Dendritic cell treated with granulocyte-macrophage colony-stimulating factor and Interleukin-4, amounts not matched to agents 40 ng/mL and 50 ng/mL, for 4 days (primary cell): ENCODE results near the gene ACOT2.
"Not testable (repeated sequence)": the region's sequence is repeated elsewhere in the genome, so short reads cannot be mapped to it uniquely, and the experiment has no call there.

ENCODE experiments used
- H3K27ac Mint-ChIP-seq: one replicate; pipeline ENCODE4 v1.8.0; 2022; ENCODE audit warnings: mild to moderate bottlenecking, mixed read lengths
- H3K27me3 Mint-ChIP-seq: one replicate; pipeline ENCODE4 v1.8.0; 2022; ENCODE audit warnings: mild to moderate bottlenecking, mixed read lengths
- H3K36me3 Mint-ChIP-seq: one replicate; pipeline ENCODE4 v1.8.0; 2022; ENCODE audit warnings: low read depth, mixed read lengths
- H3K4me1 Mint-ChIP-seq: one replicate; pipeline ENCODE4 v1.8.0; 2022; ENCODE audit warnings: low read depth, mixed read lengths
- H3K4me3 Mint-ChIP-seq: one replicate; pipeline ENCODE4 v1.8.0; 2022; ENCODE audit warnings: mild to moderate bottlenecking, moderate library complexity, mixed read lengths
- H3K9me3 Mint-ChIP-seq: one replicate; pipeline ENCODE4 v1.8.0; 2022; ENCODE audit warnings: mixed read lengths
- intact Hi-C: fragments of 100-400 bp; cut with micrococcal nuclease; formaldehyde crosslinking; loops from one replicate; pipeline ENCODE4 v1.15.0; 2022

The ACOT2 gene, protein sequence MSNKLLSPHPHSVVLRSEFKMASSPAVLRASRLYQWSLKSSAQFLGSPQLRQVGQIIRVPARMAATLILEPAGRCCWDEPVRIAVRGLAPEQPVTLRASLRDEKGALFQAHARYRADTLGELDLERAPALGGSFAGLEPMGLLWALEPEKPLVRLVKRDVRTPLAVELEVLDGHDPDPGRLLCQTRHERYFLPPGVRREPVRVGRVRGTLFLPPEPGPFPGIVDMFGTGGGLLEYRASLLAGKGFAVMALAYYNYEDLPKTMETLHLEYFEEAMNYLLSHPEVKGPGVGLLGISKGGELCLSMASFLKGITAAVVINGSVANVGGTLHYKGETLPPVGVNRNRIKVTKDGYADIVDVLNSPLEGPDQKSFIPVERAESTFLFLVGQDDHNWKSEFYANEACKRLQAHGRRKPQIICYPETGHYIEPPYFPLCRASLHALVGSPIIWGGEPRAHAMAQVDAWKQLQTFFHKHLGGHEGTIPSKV

DNA sequence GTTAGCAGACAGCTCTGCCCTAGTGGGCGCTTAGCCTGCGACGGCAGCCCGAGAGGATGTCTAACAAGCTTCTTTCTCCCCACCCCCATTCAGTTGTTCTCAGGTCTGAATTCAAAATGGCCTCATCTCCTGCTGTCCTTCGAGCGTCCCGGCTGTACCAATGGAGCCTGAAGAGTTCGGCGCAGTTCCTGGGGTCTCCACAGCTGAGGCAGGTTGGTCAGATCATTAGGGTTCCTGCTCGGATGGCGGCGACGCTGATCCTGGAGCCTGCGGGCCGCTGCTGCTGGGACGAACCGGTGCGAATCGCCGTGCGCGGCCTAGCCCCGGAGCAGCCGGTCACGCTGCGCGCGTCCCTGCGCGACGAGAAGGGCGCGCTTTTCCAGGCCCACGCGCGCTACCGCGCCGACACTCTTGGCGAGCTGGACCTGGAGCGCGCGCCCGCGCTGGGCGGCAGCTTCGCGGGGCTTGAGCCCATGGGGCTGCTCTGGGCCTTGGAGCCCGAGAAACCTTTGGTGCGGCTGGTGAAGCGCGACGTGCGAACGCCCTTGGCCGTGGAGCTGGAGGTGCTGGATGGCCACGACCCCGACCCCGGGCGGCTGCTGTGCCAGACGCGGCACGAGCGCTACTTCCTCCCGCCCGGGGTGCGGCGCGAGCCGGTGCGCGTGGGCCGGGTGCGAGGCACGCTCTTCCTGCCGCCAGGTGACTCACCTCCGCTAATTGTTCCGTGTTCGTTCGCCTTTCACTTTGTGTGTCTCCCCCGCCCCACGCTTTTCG, at the start of gene ACOT2:
Gene ACOT2 (plus strand): TSS at position 29 of the 774 bp plus-strand sequence. CDS start 28 bp downstream, at position 57.
- H3K4me3 Mint-ChIP-seq: peak within 1 kb of the TSS; percentile 96
- H3K9me3 Mint-ChIP-seq, intact Hi-C loops, H3K27me3 Mint-ChIP-seq: not testable (repeated sequence)
- peaks cover 23% of the 10 kb centered on the region for H3K4me1 Mint-ChIP-seq
- H3K27ac Mint-ChIP-seq: peak within 1 kb of the TSS; percentile 90
- peaks cover 39% of the 10 kb centered on the region for H3K36me3 Mint-ChIP-seq

DNA sequence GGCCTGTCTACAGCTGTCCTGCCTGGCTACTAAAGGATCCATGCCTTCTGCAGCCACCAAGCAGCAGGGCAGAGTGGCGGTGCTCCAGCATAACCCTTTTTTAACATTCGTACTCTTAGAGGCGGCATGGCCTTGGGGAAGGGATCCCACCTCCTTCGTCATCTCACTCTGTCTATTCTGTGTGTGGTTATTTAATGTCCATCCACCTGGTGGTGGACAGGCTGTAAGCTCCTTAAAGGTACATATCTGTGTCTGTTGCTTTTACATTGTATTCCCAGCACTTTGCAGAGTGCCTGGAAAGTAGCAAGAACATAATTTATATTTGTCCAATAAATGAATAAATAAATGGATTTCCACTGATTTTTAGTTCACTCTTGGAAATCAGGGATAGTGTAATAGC, 47.8 kb upstream of the ACOT2 start:
- intact Hi-C loops: no loop called here

DNA sequence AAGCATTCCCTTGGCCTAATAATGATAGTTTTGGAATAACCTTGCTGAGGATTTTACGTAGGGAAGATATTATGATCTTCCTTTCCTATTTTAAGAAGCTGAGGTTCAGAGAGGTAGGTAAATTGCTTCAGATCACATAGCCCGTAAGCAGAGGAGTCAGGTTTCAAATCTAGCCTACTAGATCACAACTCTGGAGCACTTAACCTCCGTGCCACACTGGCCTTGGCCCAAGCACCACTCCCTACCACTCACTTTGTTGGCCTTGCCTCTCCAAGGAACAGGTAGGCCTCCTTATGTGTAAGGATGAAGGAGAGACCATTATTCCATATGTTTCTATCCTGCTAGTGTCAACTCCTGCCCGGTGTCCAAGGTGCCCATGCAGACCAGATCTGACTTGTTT, 44.5 kb upstream of the ACOT2 start:
- intact Hi-C loops: no loop called here
- no peaks in the 10 kb centered on the region for H3K4me1 Mint-ChIP-seq
- H3K36me3 Mint-ChIP-seq: no peaks in the 10 kb centered on the region
- H3K27ac Mint-ChIP-seq: no peak overlapping the region
- no peaks in the 10 kb centered on the region for H3K27me3 Mint-ChIP-seq
- no peak overlapping the region for H3K4me3 Mint-ChIP-seq
- no peaks in the 10 kb centered on the region for H3K9me3 Mint-ChIP-seq

More for the DNA sequence above, 47.8 kb upstream of the ACOT2 start:
- Mint-ChIP-seq H3K9me3 (no peaks in the 10 kb centered on the region), H3K36me3 (no peaks in the 10 kb centered on the region), H3K4me1 (no peaks in the 10 kb centered on the region), H3K4me3 (no peak overlapping the region), H3K27ac (no peak overlapping the region), H3K27me3 (no peaks in the 10 kb centered on the region)

DNA sequence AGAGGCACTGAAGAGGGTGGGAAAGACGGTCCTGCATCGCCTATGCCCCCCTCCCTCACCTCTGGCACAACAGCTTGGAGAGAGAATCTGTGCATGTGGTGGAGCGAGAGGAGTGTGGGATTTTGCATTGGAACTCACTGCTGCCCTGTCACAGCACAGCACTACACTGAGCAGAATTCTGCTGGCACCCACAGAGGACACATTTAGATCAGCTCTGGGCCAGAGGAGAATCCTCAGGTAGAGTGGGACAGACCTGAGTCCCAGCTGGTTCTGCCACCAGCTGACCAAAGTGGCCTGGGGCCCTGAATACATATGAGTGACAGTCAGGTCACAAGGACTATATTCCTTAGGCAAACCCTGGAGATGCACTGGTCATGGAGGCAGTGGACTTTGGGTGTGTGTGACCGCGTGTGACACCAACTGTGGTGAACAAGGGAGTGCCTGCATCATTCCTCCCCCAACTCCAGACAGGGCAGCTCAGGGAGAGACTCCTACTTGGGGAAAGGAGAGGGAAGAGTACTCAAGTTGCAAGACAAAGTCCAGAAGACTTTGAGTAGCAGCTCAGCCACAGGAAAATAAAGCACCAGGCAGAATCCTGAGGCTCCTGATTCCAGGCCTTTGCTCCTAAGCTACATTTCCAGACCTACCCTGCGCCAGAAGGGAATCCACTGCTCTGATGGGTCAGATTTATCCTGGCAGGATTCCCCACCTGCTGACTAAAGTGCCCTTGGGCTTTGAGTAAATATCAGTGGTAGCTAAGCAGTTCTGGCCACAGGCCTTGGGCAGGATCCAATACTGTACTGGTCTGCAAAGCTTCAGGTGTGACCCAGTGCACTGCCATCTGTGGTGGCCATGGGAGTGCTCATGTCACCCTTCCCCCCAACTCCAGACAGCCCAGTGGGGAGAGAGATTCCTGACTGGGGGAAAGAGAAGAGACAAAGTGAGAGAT, 42.7 kb upstream of the ACOT2 start:
- Mint-ChIP-seq H3K4me1 (no peaks in the 10 kb centered on the region), H3K9me3 (no peaks in the 10 kb centered on the region), H3K27me3 (no peaks in the 10 kb centered on the region), H3K36me3 (no peaks in the 10 kb centered on the region), H3K27ac (no peak overlapping the region), H3K4me3 (no peak overlapping the region)
- intact Hi-C loops: no loop called here

DNA sequence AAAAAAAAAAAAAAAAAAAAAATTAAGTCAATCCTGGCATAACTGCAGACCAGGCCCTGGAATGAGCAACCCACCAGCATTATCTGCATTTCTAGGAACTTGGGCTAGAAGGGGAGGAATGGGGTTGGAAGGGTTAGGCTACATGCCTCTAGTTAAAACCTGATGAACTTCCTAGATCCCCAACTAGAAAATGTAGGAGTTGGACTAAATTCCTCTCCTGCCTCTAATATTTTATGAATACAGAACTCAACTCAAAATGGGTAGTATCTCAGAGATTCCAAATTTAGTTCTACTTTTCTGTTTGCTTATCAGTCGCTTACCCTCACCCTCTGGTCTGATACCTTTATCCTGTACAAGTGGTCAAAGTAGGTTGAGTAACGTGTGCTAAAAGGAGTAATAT, 39.7 kb upstream of the ACOT2 start:
- H3K36me3 Mint-ChIP-seq, H3K9me3 Mint-ChIP-seq, H3K4me1 Mint-ChIP-seq, H3K4me3 Mint-ChIP-seq, intact Hi-C loops, H3K27me3 Mint-ChIP-seq, H3K27ac Mint-ChIP-seq: not testable (repeated sequence)

DNA sequence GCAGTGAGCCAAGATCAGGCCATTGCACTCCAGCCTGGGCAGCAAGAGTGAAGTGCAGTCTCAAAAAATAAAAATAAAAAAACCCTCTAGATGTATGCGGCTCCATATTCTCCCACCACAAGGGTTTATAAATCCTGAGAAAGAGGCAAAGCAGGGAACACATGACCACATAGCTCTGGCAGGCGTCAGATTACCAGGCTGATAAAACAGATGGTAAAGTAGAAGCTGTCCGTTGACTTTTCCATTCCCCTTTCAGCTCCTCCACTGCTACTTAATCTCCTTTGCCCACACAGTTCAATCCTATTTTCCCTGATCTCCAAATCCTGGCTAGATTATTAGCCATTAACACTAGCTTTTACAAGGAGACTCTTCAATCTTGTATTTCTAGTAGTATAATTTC, 37.0 kb upstream of the ACOT2 start:
- intact Hi-C loops, H3K27me3 Mint-ChIP-seq, H3K27ac Mint-ChIP-seq, H3K4me3 Mint-ChIP-seq, H3K36me3 Mint-ChIP-seq, H3K9me3 Mint-ChIP-seq, H3K4me1 Mint-ChIP-seq: not testable (repeated sequence)

DNA sequence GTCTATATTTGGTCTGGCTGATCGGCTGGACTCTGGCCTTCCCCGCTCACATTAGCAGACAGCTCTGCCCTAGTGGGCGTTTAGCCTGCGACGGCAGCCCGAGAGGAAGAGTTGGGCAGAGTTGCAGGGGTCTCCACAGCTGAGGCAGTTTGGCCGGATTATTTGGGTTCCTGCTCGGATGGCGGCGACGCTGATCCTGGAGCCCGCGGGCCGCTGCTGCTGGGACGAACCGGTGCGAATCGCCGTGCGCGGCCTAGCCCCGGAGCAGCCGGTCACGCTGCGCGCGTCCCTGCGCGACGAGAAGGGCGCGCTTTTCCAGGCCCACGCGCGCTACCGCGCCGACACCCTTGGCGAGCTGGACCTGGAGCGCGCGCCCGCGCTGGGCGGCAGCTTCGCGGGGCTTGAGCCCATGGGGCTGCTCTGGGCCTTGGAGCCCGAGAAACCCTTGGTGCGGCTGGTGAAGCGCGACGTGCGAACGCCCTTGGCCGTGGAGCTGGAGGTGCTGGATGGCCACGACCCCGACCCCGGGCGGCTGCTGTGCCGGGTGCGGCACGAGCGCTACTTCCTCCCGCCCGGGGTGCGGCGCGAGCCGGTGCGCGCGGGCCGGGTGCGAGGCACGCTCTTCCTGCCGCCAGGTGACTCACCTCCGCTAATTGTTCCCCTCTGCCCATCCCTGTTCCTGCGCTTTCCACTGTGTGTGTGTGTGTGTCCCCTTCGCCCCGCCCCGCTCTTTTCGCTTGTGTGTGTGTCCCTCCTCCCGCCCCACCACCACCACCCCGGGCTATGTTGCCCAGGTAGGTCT, 31.6 kb upstream of the ACOT2 start:
- Mint-ChIP-seq H3K4me3 (peak overlapping the region; percentile 71), H3K27ac (peak overlapping the region; percentile 76), H3K27me3 (peaks cover 21% of the 10 kb centered on the region)
- H3K36me3 Mint-ChIP-seq, H3K9me3 Mint-ChIP-seq, H3K4me1 Mint-ChIP-seq, intact Hi-C loops: not testable (repeated sequence)

DNA sequence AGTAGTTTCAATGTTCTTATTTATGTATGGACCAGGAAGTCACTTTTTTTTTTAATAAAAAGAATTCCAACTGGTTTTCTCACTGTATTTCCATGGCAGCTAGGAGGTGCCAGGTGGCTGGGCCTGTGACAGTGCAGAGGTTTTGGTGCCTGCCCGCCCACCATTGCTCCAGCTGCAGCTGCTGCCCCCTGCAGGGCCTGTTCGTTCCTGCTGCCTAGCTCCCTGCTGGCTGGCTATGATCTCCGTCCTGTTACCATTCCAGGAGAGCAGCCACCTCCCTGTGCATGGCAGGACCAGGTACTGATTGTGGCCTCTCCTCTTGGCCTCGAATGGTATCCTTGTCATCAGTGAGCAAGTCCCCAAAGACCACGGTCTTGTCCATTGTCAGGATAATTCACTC, 30.0 kb upstream of the ACOT2 start:
- H3K9me3 Mint-ChIP-seq, H3K27ac Mint-ChIP-seq, H3K36me3 Mint-ChIP-seq, H3K4me1 Mint-ChIP-seq, intact Hi-C loops, H3K4me3 Mint-ChIP-seq: not testable (repeated sequence)
- H3K27me3 Mint-ChIP-seq: peaks cover 21% of the 10 kb centered on the region

DNA sequence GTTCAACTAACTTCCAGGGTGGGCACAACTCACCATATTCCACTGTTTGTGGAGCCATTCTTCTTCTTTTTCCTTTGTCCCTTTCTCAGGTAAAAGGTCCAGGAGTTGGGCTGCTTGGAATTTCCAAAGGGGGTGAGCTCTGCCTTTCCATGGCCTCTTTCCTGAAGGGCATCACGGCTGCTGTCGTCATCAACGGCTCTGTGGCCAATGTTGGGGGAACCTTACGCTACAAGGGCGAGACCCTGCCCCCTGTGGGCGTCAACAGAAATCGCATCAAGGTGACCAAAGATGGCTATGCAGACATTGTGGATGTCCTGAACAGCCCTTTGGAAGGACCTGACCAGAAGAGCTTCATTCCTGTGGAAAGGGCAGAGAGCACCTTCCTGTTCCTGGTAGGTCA, 26.1 kb upstream of the ACOT2 start:
- H3K4me1 Mint-ChIP-seq, H3K9me3 Mint-ChIP-seq, H3K27me3 Mint-ChIP-seq, H3K36me3 Mint-ChIP-seq, H3K27ac Mint-ChIP-seq, intact Hi-C loops, H3K4me3 Mint-ChIP-seq: not testable (repeated sequence)

DNA sequence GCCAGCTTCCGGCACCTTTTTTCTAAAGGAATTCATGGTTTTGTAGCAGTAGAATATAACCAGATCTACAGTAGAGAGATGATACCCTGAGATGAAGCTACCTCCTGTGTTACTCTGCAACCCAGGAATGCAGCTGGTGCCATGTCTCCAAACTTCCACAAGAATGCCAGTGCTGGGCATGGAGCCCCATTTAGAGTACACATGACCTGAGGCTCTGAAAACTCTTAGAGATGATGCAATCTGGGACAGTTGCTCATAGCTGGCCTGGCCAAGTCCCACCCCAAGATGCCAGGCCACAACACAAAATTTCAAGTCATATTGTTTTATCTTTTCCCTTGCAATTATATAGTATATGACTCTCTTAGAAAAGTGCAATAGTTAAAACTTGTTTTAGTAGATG, 23.7 kb upstream of the ACOT2 start:
- H3K27ac Mint-ChIP-seq, H3K4me1 Mint-ChIP-seq, H3K4me3 Mint-ChIP-seq, H3K36me3 Mint-ChIP-seq, H3K9me3 Mint-ChIP-seq, intact Hi-C loops, H3K27me3 Mint-ChIP-seq: not testable (repeated sequence)

DNA sequence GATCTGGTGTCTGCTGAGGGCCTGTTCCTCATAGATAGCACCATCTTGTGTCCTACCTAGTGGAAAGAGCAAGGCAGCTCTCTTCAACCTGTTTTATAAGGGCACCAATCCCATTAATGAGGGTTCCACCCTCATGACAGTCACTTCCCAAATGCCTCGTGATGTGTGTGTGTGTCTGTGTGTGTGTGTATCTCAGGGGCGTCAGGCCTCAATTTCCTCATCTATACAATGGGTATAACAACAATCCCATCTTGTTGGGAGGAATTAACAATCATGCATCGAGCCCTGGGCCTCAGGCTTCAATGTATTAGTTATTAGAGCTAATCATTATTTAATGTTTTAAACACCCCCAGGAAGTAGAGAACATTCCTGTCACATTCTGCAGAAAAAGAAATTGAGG, 19.9 kb upstream of the ACOT2 start:
- H3K36me3 Mint-ChIP-seq, intact Hi-C loops, H3K4me3 Mint-ChIP-seq, H3K27ac Mint-ChIP-seq, H3K4me1 Mint-ChIP-seq, H3K27me3 Mint-ChIP-seq, H3K9me3 Mint-ChIP-seq: not testable (repeated sequence)

DNA sequence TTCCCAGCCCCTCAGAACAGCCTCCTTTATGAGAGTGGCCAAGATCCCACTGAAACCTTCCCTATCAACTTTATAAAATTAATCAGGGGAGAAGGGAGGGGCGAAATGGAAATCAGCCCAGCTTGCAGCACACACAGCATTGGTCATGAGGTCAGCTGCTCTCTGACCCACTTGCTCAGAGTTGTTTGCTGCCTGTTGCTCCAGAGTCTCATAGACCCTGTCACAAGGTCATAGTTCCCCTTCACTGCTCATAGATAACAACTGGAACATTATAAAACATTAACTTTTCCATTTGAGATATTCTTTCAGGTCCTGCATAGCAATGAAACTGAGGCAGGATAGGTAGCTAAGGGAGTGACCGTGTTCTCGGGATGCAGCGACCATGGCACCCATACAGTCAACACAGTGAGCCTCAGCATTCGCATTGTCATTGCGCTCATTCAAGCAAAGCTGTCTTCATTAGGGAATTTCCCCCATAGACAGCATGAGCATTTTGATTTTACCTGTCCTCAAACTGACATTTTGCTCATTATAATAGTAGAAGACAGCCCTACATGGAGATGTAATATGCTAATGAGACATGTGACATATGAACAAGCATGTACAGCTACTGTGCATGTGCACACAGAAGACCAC, 19.0 kb upstream of the ACOT2 start:
- H3K9me3 Mint-ChIP-seq, intact Hi-C loops, H3K4me3 Mint-ChIP-seq, H3K4me1 Mint-ChIP-seq, H3K27me3 Mint-ChIP-seq, H3K36me3 Mint-ChIP-seq, H3K27ac Mint-ChIP-seq: not testable (repeated sequence)

DNA sequence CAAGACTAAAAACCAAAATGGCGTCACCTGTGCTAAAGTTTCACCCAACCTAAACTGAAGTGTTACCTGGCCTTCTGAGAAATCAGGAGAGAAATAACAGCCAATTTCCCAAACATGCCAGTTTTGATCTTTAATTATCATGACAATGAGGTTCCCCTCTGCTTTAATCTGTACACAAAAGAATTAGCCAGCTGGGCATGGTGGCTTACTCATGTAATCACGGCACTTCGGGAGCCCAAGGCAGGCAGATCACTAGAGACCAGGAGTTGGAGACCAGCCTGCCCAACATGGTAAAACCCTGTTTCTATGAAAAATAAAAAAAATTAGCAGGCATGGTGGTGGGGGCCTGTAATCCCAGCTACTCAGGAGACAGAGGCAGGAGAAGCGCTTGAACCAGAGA, 15.2 kb upstream of the ACOT2 start:
- Mint-ChIP-seq H3K36me3 (no peaks in the 10 kb centered on the region), H3K27me3 (no peaks in the 10 kb centered on the region), H3K9me3 (no peaks in the 10 kb centered on the region), H3K4me3 (no peak overlapping the region), H3K4me1 (no peaks in the 10 kb centered on the region), H3K27ac (no peak overlapping the region)
- intact Hi-C loops: no loop called here
